PC-3 (cell line): ENCODE measurements around the gene PARP12. TPM values are rescaled to one million over a fixed set of nuclear protein-coding genes. Genes with fewer than 3 reads are reported as not detected.

Experiments
- ATAC-seq: fragments of 200-7000 bp; cut with Tn5 transposase; 2 replicates; pipeline ENCODE4 v1.9.1; 2020; ENCODE audit warnings: mild to moderate bottlenecking, moderate library complexity
- BruUV-seq: library from RNA; stranded (reverse); fragments of 400-500 nt; replicated peaks from 2 replicates; lab custom pipeline; 2021; lab: Mats Ljungman, UMichigan
- CTCF ChIA-PET: fragments of 300-600 bp; sonication (Branson Sonifier 250); formaldehyde crosslinking; loops from one replicate; lab custom pipeline; 2022; ENCODE audit warnings: antibody characterized with exemption; lab: Charles Lee
- POLR2A ChIA-PET: fragments of 300-600 bp; sonication (Branson Sonifier 250); formaldehyde crosslinking; loops from one replicate; lab custom pipeline; 2022; ENCODE audit warnings: antibody characterized with exemption; ENCODE audit not compliant: unreplicated experiment; lab: Charles Lee
- DNase-seq: peaks from one replicate; pipeline ENCODE4 v3.0.0-alpha.2; 2015
- H2AFZ ChIP-seq: fragments of 300-600 bp; sonication (generic); 2 replicates; pipeline ENCODE4 v1.6.0; 2016; ENCODE audit warnings: antibody characterized with exemption, low read length
- H3F3A ChIP-seq: fragments of 300-600 bp; sonication (generic); one replicate; pipeline ENCODE4 v1.6.0; 2017; ENCODE audit warnings: antibody characterized with exemption, low read length, control low read depth, mild to moderate bottlenecking; ENCODE audit not compliant: unreplicated experiment
- H3K27ac ChIP-seq: fragments of 300-600 bp; sonication (generic); 2 replicates; pipeline ENCODE4 v1.5.1; 2016; ENCODE audit warnings: mild to moderate bottlenecking, low read length
- H3K27me3 ChIP-seq: fragments of 300-600 bp; sonication (generic); 2 replicates; pipeline ENCODE4 v1.6.1; 2016; ENCODE audit warnings: low read length, mixed read lengths
- H3K36me3 ChIP-seq: fragments of 300-600 bp; sonication (generic); 2 replicates; pipeline ENCODE4 v1.6.1; 2016; ENCODE audit warnings: low read depth, mixed run types, low read length, mixed read lengths
- H3K4me1 ChIP-seq: fragments of 300-600 bp; sonication (generic); 2 replicates; pipeline ENCODE4 v1.5.1; 2016; ENCODE audit warnings: low read length; ENCODE audit not compliant: insufficient read depth
- H3K4me2 ChIP-seq: fragments of 300-600 bp; sonication (generic); 2 replicates; pipeline ENCODE4 v1.6.0; 2016; ENCODE audit warnings: low read length
- H3K4me3 ChIP-seq: fragments of 300-600 bp; sonication (generic); 2 replicates; pipeline ENCODE4 v1.5.1; 2016; ENCODE audit warnings: mild to moderate bottlenecking, low read length, mixed read lengths
- H3K79me2 ChIP-seq: fragments of 300-600 bp; sonication (generic); 2 replicates; pipeline ENCODE4 v1.6.1; 2017; ENCODE audit warnings: low read length, mixed read lengths
- H3K9ac ChIP-seq: fragments of 300-600 bp; sonication (generic); 2 replicates; pipeline ENCODE4 v1.6.0; 2016; ENCODE audit warnings: mild to moderate bottlenecking, low read length
- H3K9me2 ChIP-seq: fragments of 300-600 bp; sonication (generic); replicated peaks from 2 replicates; pipeline ENCODE4 v1.6.1; 2016; ENCODE audit warnings: mixed run types, low read length, mixed read lengths
- H3K9me3 ChIP-seq: fragments of 300-600 bp; sonication (generic); 2 replicates; pipeline ENCODE4 v1.6.1; 2016; ENCODE audit warnings: low read length, mixed read lengths
- H4K20me1 ChIP-seq: fragments of 300-600 bp; sonication (generic); 2 replicates; pipeline ENCODE4 v1.6.1; 2016; ENCODE audit warnings: low read length, mixed read lengths
- CTCF ChIP-seq: fragments of 300-600 bp; sonication (generic); conservative IDR thresholded peaks from 2 replicates; pipeline ENCODE4 v1.5.1; 2017; ENCODE audit warnings: antibody characterized with exemption, low read depth, mild to moderate bottlenecking, low read length
- EZH2 ChIP-seq: fragments of 300-600 bp; sonication (generic); IDR thresholded peaks from one replicate; pipeline ENCODE4 v1.6.1; 2017; ENCODE audit warnings: antibody characterized with exemption, mild to moderate bottlenecking, low read length; ENCODE audit not compliant: unreplicated experiment
- EZH2phosphoT487 ChIP-seq: fragments of 300-600 bp; sonication (generic); IDR thresholded peaks from 2 replicates; pipeline ENCODE4 v1.6.1; 2018; ENCODE audit warnings: mild to moderate bottlenecking, antibody characterized with exemption, low read length, borderline replicate concordance
- intact Hi-C: fragments of 100-400 bp; cut with micrococcal nuclease; formaldehyde crosslinking; loops from 2 replicates; pipeline ENCODE4 v1.9.0; 2023
- total RNA-seq: library from RNA; depleted of rRNA; stranded (reverse); fragments of >200 nt; gene quantifications from 2 replicates; pipeline ENCODE4 v1.2.3, GENCODE V29; 2014

PARP12 gene
- total RNA-seq, 1 experiment from 2014 or later: 28.1 TPM

GRCh38 chr7:140050100-140050499 is 12.7 kb downstream of the PARP12 start:
- H3K36me3 ChIP-seq: peaks cover 3% of the 10 kb centered on the region; the same call in 1 of the 2 replicates
- H3K27me3 ChIP-seq: no peaks in the 10 kb centered on the region
- H3K79me2 ChIP-seq: 0 out of 2 replicates have a peak, but pooled peaks cover 4% of the 10 kb centered on the region
- ChIA-PET CTCF (no interaction called here), POLR2A (no interaction called here)
- DNase-seq (no peak), ATAC-seq (no peak)
- TF ChIP-seq EZH2phosphoT487: no peak
- no peak for TF ChIP-seq CTCF
- TF ChIP-seq EZH2: no peak
- H3K4me1 ChIP-seq: peaks cover 11% of the 10 kb centered on the region
- H3K4me2 ChIP-seq: no peak overlapping the region
- BruUV-seq: no TSS peak
- no peak overlapping the region for H3K9ac ChIP-seq
- intact Hi-C loops: no loop called here
- H3F3A ChIP-seq: no peaks in the 10 kb centered on the region
- H4K20me1 ChIP-seq: no peaks in the 10 kb centered on the region
- no peak overlapping the region for H2AFZ ChIP-seq
- H3K4me3 ChIP-seq: no peak overlapping the region
- H3K9me2 ChIP-seq: no peaks in the 10 kb centered on the region
- H3K27ac ChIP-seq: no peak overlapping the region
- no peaks in the 10 kb centered on the region for H3K9me3 ChIP-seq

GRCh38 chr7:140049339-140050024 is 13.3 kb downstream of the PARP12 start:
- CTCF ChIA-PET: no interaction called here
- H3K79me2 ChIP-seq: 0 out of 2 replicates have a peak, but pooled peaks cover 4% of the 10 kb centered on the region
- peak; percentile 34 for DNase-seq
- H3K4me1 ChIP-seq: peaks cover 11% of the 10 kb centered on the region
- TF ChIP-seq EZH2phosphoT487: no peak
- no peak for TF ChIP-seq CTCF
- no peak for TF ChIP-seq EZH2
- BruUV-seq: no TSS peak
- peaks cover 3% of the 10 kb centered on the region; the same call in 1 of the 2 replicates for H3K36me3 ChIP-seq
- no peak overlapping the region for H3K9ac ChIP-seq
- no peaks in the 10 kb centered on the region for H4K20me1 ChIP-seq
- no peak overlapping the region for H3K27ac ChIP-seq
- H2AFZ ChIP-seq: no peak overlapping the region
- H3K9me2 ChIP-seq: no peaks in the 10 kb centered on the region
- no peak overlapping the region for H3K4me2 ChIP-seq
- POLR2A ChIA-PET: no interaction called here
- H3K9me3 ChIP-seq: no peaks in the 10 kb centered on the region
- no peaks in the 10 kb centered on the region for H3F3A ChIP-seq
- intact Hi-C loops: no loop called here
- no peaks in the 10 kb centered on the region for H3K27me3 ChIP-seq
- H3K4me3 ChIP-seq: no peak overlapping the region
- ATAC-seq: peak; percentile 57

GRCh38 chr7:140048989-140049338 is 13.8 kb downstream of the PARP12 start:
- Histone ChIP-seq H4K20me1 (no peaks in the 10 kb centered on the region), H2AFZ (no peak overlapping the region), H3K79me2 (0 out of 2 replicates have a peak, but pooled peaks cover 4% of the 10 kb centered on the region), H3K9ac (no peak overlapping the region), H3K27ac (no peak overlapping the region), H3K4me2 (no peak overlapping the region), H3K36me3 (peaks cover 3% of the 10 kb centered on the region; the same call in 1 of the 2 replicates), H3K4me3 (no peak overlapping the region), H3K9me2 (no peaks in the 10 kb centered on the region), H3K4me1 (peaks cover 11% of the 10 kb centered on the region), H3K27me3 (no peaks in the 10 kb centered on the region), H3K9me3 (no peaks in the 10 kb centered on the region), H3F3A (no peaks in the 10 kb centered on the region)
- ChIA-PET CTCF (no interaction called here), POLR2A (no interaction called here)
- intact Hi-C loops: no loop called here
- no peak for TF ChIP-seq EZH2
- TF ChIP-seq CTCF: no peak
- TF ChIP-seq EZH2phosphoT487: no peak
- DNase-seq (no peak), ATAC-seq (no peak)
- BruUV-seq: no TSS peak
